Natural killer cell treated with Interleukin-12 subunit alpha and Interleukin-12 subunit beta and Interleukin-15 and Interleukin-18, amount 100 ng/mL, for 72 hours (primary cell): ENCODE measurements around the gene FAM186B. TPM values are rescaled to one million over a fixed set of nuclear protein-coding genes. Genes with fewer than 3 reads are reported as not detected.

Source experiments
- total RNA-seq, 2 donors: library from RNA; stranded (reverse); gene quantifications; one replicate each; pipeline ENCODE4 v1.2.3, GENCODE V29; 2022

FAM186B gene
- total RNA-seq, 2 donors from 2014 or later = 2.0 to 2.3 TPM

Other genes starting within 250 kb of the FAM186B start
- 10 to 100 TPM; 13.7 to 21.1 TPM for gene SPATS2, start 238.2 kb downstream of the FAM186B start, total RNA-seq
- gene KCNH3, start 66.6 kb downstream of the FAM186B start, total RNA-seq = under 1 TPM; 0.50 to 0.70 TPM
- gene MCRS1, start 37.5 kb downstream of the FAM186B start, total RNA-seq = 10 to 100 TPM; 64.9 to 89.8 TPM
- 10 to 100 TPM in 1 of 2 donors, 1 to 10 TPM in 1; 6.2 to 12.4 TPM for gene PRPF40B, start 17.9 kb upstream of the FAM186B start, total RNA-seq
- gene FMNL3, start 101.8 kb upstream of the FAM186B start, total RNA-seq = 100 to 1,000 TPM in 1 of 2 donors, 10 to 100 TPM in 1; 86.9 to 123 TPM
- gene TMBIM6, start 135.9 kb upstream of the FAM186B start, total RNA-seq = 100 to 1,000 TPM; 357 to 452 TPM
- gene NCKAP5L, start 222.8 kb upstream of the FAM186B start, total RNA-seq = 1 to 10 TPM; 1.9 to 4.4 TPM
- gene BCDIN3D, start 237.5 kb upstream of the FAM186B start, total RNA-seq = 1 to 10 TPM; 5.9 to 6.8 TPM